SK-N-SH treated with all-trans-retinoic acid at 6 μM for 48 hours (cell line): ENCODE data around the gene LAPTM4A.

Experiments
- ATAC-seq: fragments of 200-7000 bp; cut with Tn5 transposase; 3 replicates; pipeline ENCODE4 v1.9.1; 2020; ENCODE audit warnings: mild to moderate bottlenecking, moderate library complexity
- ARNTL ChIP-seq: fragments of 450-650 bp; formaldehyde crosslinking; IDR thresholded peaks from 2 replicates; pipeline ENCODE4 v1.5.0; 2020; ENCODE audit warnings: low read depth, mild to moderate bottlenecking, moderate library complexity, borderline replicate concordance
- BACH2 ChIP-seq: fragments of 250-450 bp; sonication (Bioruptor Pico); IDR thresholded peaks from 2 replicates; pipeline ENCODE4 v1.9.0; 2021; ENCODE audit warnings: mild to moderate bottlenecking, borderline replicate concordance
- GLIS3 ChIP-seq: fragments of 250-450 bp; sonication (Bioruptor Pico); IDR thresholded peaks from 2 replicates; pipeline ENCODE4 v1.5.0; 2020; ENCODE audit warnings: mild to moderate bottlenecking, moderate library complexity
- ISL1 ChIP-seq: fragments of 250-450 bp; sonication (Bioruptor Pico); IDR thresholded peaks from 2 replicates; pipeline ENCODE4 v2.1.2; 2022; ENCODE audit warnings: mild to moderate bottlenecking, moderate library complexity
- OSR1 ChIP-seq: fragments of 250-450 bp; sonication (Bioruptor Pico); IDR thresholded peaks from 2 replicates; pipeline ENCODE4 v1.8.0; 2022; ENCODE audit warnings: moderate library complexity, mild to moderate bottlenecking, inconsistent platforms
- PPARA ChIP-seq: fragments of 250-450 bp; sonication (Bioruptor Pico); IDR thresholded peaks from 2 replicates; pipeline ENCODE4 v1.5.0; 2020; ENCODE audit warnings: mild to moderate bottlenecking, borderline replicate concordance
- RARB ChIP-seq: fragments of 250-450 bp; sonication (Bioruptor Pico); IDR thresholded peaks from 2 replicates; pipeline ENCODE4 v1.8.0; 2021; ENCODE audit warnings: mild to moderate bottlenecking, moderate library complexity
- TCF4 ChIP-seq: fragments of 250-450 bp; sonication (Bioruptor Pico); IDR thresholded peaks from 2 replicates; pipeline ENCODE4 v1.8.0; 2021; ENCODE audit warnings: mild to moderate bottlenecking, moderate library complexity, borderline replicate concordance
- TOX ChIP-seq: fragments of 250-450 bp; sonication (Bioruptor Pico); IDR thresholded peaks from 2 replicates; pipeline ENCODE4 v1.8.0; 2021; ENCODE audit warnings: mild to moderate bottlenecking, moderate library complexity, borderline replicate concordance
- ZC3H10 ChIP-seq: fragments of 250-450 bp; sonication (Bioruptor Pico); IDR thresholded peaks from 2 replicates; pipeline ENCODE4 v1.5.1; 2021; ENCODE audit warnings: mild to moderate bottlenecking, moderate library complexity
- ZFP3 ChIP-seq: fragments of 250-450 bp; sonication (Bioruptor Pico); IDR thresholded peaks from 2 replicates; pipeline ENCODE4 v1.5.0; 2020; ENCODE audit warnings: mild to moderate bottlenecking, moderate library complexity
- ZFP30 ChIP-seq: fragments of 450-650 bp; formaldehyde crosslinking; IDR thresholded peaks from 2 replicates; pipeline ENCODE4 v1.5.0; 2022; ENCODE audit warnings: mild to moderate bottlenecking, moderate library complexity
- ZNF565 ChIP-seq: fragments of 450-650 bp; formaldehyde crosslinking; conservative IDR thresholded peaks from 2 replicates; pipeline ENCODE4 v1.5.0; 2020; ENCODE audit warnings: low read depth, mild to moderate bottlenecking, moderate library complexity
- ZNF70 ChIP-seq: fragments of 450-650 bp; formaldehyde crosslinking; IDR thresholded peaks from 2 replicates; pipeline ENCODE4 v1.5.0; 2020; ENCODE audit warnings: mild to moderate bottlenecking, moderate library complexity
- ZNF8 ChIP-seq: fragments of 450-650 bp; formaldehyde crosslinking; IDR thresholded peaks from 2 replicates; pipeline ENCODE4 v1.5.0; 2020; ENCODE audit warnings: mild to moderate bottlenecking, moderate library complexity
- TF ChIP-seq, protein P1 (sequence below): fragments of 250-450 bp; sonication (Bioruptor Pico); IDR thresholded peaks from 2 replicates; pipeline ENCODE4 v1.5.1; 2021; ENCODE audit warnings: mild to moderate bottlenecking, moderate library complexity
- TF ChIP-seq, protein P2 (sequence below): fragments of 250-450 bp; sonication (Bioruptor Pico); IDR thresholded peaks from 2 replicates; pipeline ENCODE4 v1.8.0; 2021; ENCODE audit warnings: low read depth, mild to moderate bottlenecking, moderate library complexity, borderline replicate concordance
- TF ChIP-seq, protein P3 (sequence below): fragments of 250-450 bp; sonication (Bioruptor Pico); IDR thresholded peaks from 2 replicates; pipeline ENCODE4 v1.5.0; 2020; ENCODE audit warnings: mild to moderate bottlenecking, moderate library complexity
- TF ChIP-seq, protein P4 (sequence below): fragments of 250-450 bp; sonication (Bioruptor Pico); IDR thresholded peaks from 2 replicates; pipeline ENCODE4 v1.5.1; 2020; ENCODE audit warnings: low read depth, mild to moderate bottlenecking, moderate library complexity
- TF ChIP-seq, protein P5 (sequence below): fragments of 250-450 bp; sonication (Bioruptor Pico); IDR thresholded peaks from 2 replicates; pipeline ENCODE4 v1.8.0; 2020; ENCODE audit warnings: mild to moderate bottlenecking, moderate library complexity, borderline replicate concordance

LAPTM4A gene

DNA sequence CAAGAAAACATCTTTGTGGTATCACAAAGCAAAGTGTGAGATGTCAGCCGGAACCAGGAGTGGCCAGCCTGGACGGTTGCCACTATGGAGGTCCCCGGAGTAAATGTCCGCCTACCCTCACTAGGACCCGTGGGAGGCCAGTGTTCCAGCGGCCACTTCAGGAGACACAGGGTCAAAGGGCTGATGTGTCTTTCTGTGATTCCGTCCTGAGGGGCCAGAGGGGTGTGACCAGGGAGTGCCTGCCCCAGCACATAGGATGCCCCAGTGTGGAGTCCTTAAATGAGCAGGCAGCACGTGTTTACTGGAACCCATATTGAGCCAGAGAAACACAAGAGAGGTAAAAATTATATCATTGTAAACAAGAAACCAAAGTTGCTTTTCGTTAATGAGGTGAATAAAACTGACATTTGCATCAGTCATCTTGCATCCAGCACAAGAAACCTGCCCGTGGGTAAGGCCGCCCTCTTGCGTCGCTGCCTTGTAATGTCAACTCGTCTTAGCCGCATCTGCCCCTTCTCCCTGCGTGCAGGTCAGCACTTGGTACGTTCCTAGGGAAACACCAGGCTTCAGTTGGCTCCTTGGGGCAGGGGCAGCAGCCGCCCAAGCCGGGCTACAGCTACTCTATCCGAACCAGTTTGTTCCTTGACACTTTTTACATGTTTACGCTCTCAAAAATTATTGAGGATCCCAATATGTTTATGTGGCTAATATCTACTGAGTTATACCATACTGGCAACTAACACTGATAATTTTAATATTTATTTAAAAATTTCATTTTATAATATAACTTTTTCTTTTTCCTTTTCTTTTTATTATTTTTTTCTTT is 46.7 kb upstream of the LAPTM4A start (continued):
- TF ChIP-seq ZFP30 (no peak), TCF4 (CRISPR knock-in tag) (no peak), GLIS3 (no peak), OSR1 (no peak), BACH2 (no peak), ZC3H10 (no peak), PPARA (CRISPR knock-in tag) (no peak), ZFP3 (CRISPR knock-in tag) (no peak)
- TF ChIP-seq, all 23 proteins: peak for 0

DNA sequence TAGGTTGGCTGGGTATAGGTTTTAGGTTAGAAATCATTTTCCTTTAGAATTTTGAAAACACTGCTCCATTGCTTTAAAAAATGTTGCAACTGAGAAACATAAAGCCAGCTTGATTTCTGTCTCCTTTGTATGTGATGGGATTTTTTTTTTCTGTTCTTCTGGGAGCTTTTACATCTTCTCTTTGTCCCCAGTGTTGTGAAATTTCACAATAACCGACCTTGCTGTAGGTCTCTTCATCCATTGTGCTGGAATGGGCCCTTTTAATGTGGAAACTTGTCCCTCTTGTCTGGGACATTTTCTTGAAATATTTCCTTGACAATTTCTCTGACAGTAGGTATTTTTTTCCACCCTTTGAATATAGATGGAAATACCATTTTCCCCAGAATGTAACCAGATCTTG is 44.0 kb upstream of the LAPTM4A start:
- ATAC-seq, result no peak

DNA sequence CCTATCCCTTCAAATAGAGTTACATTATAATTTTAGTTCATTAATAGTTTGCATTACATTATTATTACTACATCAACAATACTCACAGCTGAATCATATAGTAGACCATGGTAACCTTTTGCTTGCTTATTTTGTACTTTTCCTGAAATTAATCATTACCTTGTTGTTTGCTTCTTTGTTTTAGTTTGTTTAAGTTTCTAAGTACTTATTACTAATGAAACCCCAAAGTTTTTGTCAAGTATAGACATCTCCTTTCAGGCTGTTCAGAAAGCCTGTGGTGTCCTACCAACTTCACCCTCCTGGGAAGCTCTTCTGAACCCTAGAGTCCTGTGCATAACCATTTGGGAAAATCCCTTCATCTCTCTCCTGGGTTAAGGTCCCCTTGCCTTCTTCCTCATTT is 43.5 kb upstream of the LAPTM4A start:
- TF ChIP-seq PPARA (CRISPR knock-in tag), result no peak
- TF ChIP-seq ZNF70 (CRISPR knock-in tag), result no peak
- TF ChIP-seq, protein P1, sequence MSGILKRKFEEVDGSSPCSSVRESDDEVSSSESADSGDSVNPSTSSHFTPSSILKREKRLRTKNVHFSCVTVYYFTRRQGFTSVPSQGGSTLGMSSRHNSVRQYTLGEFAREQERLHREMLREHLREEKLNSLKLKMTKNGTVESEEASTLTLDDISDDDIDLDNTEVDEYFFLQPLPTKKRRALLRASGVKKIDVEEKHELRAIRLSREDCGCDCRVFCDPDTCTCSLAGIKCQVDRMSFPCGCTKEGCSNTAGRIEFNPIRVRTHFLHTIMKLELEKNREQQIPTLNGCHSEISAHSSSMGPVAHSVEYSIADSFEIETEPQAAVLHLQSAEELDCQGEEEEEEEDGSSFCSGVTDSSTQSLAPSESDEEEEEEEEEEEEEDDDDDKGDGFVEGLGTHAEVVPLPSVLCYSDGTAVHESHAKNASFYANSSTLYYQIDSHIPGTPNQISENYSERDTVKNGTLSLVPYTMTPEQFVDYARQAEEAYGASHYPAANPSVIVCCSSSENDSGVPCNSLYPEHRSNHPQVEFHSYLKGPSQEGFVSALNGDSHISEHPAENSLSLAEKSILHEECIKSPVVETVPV (CRISPR knock-in tag), result no peak
- ATAC-seq, result no peak

More for the DNA sequence above, 44.0 kb upstream of the LAPTM4A start:
- TF ChIP-seq, protein P2, sequence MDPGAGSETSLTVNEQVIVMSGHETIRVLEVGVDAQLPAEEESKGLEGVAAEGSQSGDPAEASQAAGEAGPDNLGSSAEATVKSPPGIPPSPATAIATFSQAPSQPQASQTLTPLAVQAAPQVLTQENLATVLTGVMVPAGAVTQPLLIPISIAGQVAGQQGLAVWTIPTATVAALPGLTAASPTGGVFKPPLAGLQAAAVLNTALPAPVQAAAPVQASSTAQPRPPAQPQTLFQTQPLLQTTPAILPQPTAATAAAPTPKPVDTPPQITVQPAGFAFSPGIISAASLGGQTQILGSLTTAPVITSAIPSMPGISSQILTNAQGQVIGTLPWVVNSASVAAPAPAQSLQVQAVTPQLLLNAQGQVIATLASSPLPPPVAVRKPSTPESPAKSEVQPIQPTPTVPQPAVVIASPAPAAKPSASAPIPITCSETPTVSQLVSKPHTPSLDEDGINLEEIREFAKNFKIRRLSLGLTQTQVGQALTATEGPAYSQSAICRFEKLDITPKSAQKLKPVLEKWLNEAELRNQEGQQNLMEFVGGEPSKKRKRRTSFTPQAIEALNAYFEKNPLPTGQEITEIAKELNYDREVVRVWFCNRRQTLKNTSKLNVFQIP (CRISPR knock-in tag), result no peak

DNA sequence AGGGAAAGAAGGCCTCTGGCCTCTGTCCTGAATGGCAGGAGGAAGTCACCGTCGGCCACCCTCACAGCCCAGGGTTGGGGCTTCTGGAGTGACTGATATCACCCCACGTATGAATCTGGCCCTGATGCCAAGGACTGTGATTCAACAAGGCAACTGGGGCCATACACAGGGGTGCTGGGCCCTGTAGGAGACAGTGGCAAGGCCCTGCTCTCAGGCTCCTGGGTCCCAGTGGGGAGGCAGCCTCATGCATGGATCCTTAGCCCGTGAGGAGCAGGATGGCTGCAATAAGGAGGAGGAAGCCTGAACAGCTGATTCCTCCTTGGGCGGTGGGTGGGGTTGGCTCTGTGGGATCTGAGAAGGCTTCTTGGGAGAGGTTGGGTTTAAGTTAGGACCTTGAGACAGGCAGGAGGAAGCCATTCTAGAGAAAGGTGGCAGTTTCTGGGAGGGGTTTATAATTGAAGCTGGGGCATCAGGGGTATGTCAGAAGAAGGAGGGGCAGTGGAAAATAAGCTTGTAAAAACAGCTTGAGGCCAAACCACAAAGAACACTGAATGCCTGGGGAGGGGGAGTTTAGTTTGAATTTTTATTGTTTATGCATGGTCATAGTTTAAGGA is 42.8 kb upstream of the LAPTM4A start:
- TF ChIP-seq, protein P3, sequence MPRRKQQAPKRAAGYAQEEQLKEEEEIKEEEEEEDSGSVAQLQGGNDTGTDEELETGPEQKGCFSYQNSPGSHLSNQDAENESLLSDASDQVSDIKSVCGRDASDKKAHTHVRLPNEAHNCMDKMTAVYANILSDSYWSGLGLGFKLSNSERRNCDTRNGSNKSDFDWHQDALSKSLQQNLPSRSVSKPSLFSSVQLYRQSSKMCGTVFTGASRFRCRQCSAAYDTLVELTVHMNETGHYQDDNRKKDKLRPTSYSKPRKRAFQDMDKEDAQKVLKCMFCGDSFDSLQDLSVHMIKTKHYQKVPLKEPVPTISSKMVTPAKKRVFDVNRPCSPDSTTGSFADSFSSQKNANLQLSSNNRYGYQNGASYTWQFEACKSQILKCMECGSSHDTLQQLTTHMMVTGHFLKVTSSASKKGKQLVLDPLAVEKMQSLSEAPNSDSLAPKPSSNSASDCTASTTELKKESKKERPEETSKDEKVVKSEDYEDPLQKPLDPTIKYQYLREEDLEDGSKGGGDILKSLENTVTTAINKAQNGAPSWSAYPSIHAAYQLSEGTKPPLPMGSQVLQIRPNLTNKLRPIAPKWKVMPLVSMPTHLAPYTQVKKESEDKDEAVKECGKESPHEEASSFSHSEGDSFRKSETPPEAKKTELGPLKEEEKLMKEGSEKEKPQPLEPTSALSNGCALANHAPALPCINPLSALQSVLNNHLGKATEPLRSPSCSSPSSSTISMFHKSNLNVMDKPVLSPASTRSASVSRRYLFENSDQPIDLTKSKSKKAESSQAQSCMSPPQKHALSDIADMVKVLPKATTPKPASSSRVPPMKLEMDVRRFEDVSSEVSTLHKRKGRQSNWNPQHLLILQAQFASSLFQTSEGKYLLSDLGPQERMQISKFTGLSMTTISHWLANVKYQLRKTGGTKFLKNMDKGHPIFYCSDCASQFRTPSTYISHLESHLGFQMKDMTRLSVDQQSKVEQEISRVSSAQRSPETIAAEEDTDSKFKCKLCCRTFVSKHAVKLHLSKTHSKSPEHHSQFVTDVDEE (CRISPR knock-in tag), result no peak
- TF ChIP-seq ZNF8 (CRISPR knock-in tag), result no peak
- no peak for TF ChIP-seq ZNF565 (CRISPR knock-in tag)
- TF ChIP-seq, protein P4, sequence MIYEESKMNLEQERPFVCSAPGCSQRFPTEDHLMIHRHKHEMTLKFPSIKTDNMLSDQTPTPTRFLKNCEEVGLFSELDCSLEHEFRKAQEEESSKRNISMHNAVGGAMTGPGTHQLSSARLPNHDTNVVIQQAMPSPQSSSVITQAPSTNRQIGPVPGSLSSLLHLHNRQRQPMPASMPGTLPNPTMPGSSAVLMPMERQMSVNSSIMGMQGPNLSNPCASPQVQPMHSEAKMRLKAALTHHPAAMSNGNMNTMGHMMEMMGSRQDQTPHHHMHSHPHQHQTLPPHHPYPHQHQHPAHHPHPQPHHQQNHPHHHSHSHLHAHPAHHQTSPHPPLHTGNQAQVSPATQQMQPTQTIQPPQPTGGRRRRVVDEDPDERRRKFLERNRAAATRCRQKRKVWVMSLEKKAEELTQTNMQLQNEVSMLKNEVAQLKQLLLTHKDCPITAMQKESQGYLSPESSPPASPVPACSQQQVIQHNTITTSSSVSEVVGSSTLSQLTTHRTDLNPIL (CRISPR knock-in tag), result no peak
- no peak for TF ChIP-seq OSR1
- TF ChIP-seq ZFP30, result no peak
- TF ChIP-seq PPARA (CRISPR knock-in tag), result no peak
- TF ChIP-seq ARNTL, result no peak
- TF ChIP-seq ZC3H10, result no peak
- TF ChIP-seq RARB (CRISPR knock-in tag), result no peak
- TF ChIP-seq TOX (CRISPR knock-in tag), result no peak
- TF ChIP-seq TCF4 (CRISPR knock-in tag), result no peak
- no peak for TF ChIP-seq ZNF70 (CRISPR knock-in tag)
- TF ChIP-seq, protein P1 (CRISPR knock-in tag), result no peak
- TF ChIP-seq, protein P5, sequence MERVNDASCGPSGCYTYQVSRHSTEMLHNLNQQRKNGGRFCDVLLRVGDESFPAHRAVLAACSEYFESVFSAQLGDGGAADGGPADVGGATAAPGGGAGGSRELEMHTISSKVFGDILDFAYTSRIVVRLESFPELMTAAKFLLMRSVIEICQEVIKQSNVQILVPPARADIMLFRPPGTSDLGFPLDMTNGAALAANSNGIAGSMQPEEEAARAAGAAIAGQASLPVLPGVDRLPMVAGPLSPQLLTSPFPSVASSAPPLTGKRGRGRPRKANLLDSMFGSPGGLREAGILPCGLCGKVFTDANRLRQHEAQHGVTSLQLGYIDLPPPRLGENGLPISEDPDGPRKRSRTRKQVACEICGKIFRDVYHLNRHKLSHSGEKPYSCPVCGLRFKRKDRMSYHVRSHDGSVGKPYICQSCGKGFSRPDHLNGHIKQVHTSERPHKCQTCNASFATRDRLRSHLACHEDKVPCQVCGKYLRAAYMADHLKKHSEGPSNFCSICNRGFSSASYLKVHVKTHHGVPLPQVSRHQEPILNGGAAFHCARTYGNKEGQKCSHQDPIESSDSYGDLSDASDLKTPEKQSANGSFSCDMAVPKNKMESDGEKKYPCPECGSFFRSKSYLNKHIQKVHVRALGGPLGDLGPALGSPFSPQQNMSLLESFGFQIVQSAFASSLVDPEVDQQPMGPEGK (CRISPR knock-in tag), result no peak
- TF ChIP-seq GLIS3, result no peak
- no peak for TF ChIP-seq ISL1 (CRISPR knock-in tag)
- ATAC-seq, result no peak
